Heart left ventricle (tissue), 16 donors: ENCODE results near the gene THADA. TPM values are rescaled to one million over a fixed set of nuclear protein-coding genes. Genes with fewer than 3 reads are reported as not detected.

Experiments used
- ATAC-seq, 4 donors: fragments of 200-7000 bp; cut with Tn5 transposase; one replicate each; pipeline ENCODE4 v1.9.1; 2020 to 2022; ENCODE audit warnings: moderate library complexity in 4 of 4, mild to moderate bottlenecking in 3 of 4, moderate number of reproducible peaks in 1 of 4
- DNase-seq, 5 donors: peaks; one replicate each; pipeline ENCODE4 v3.0.0-alpha.2; 2020
- H3K27ac ChIP-seq, 12 donors: fragments of 200-600 bp; sonication (generic) in 4 of 12; one replicate each; pipeline versions ENCODE4 v1.5.0 to v1.8.0; 2016 to 2022; ENCODE audit warnings: mild to moderate bottlenecking in 2 of 12
- H3K27me3 ChIP-seq, 9 donors: fragments of 200-600 bp; sonication (generic) in 2 of 9; one replicate each; pipeline versions ENCODE4 v1.5.1 to v1.8.0; 2016 to 2022; ENCODE audit warnings: mild to moderate bottlenecking in 3 of 9
- H3K36me3 ChIP-seq, 9 donors: fragments of 200-600 bp; sonication (generic) in 2 of 9; one replicate each; pipeline versions ENCODE4 v1.5.0 to v1.8.0; 2018 to 2022; ENCODE audit warnings: mild to moderate bottlenecking in 2 of 9
- H3K4me1 ChIP-seq, 12 donors: fragments of 200-600 bp; sonication (generic) in 4 of 12; one replicate each; pipeline versions ENCODE4 v1.5.0 to v1.8.0; 2016 to 2022; ENCODE audit warnings: mild to moderate bottlenecking in 3 of 12
- H3K4me3 ChIP-seq, 12 donors: fragments of 200-600 bp; sonication (generic) in 4 of 12; one replicate each; pipeline versions ENCODE4 v1.5.0 to v1.8.0; 2017 to 2022; ENCODE audit warnings: mild to moderate bottlenecking in 9 of 12, moderate library complexity in 4 of 12
- H3K9me3 ChIP-seq, 12 donors: fragments of 200-600 bp; sonication (generic) in 4 of 12; one replicate each; pipeline versions ENCODE4 v1.5.0 to v1.8.0; 2016 to 2022; ENCODE audit warnings: mild to moderate bottlenecking in 1 of 12
- CTCF ChIP-seq, 12 donors: fragments of 200-600 bp; sonication (generic) in 4 of 12; IDR thresholded peaks; one replicate each; pipeline versions ENCODE4 v1.5.0 to v1.8.0; 2018 to 2022; ENCODE audit warnings: antibody characterized with exemption in 12 of 12, mild to moderate bottlenecking in 5 of 12
- POLR2A ChIP-seq, 2 donors: fragments of 450-650 bp; IDR thresholded peaks; one replicate each; pipeline ENCODE4 v1.6.1; 2017; ENCODE audit warnings: antibody characterized with exemption in 2 of 2, mild to moderate bottlenecking in 2 of 2, moderate library complexity in 2 of 2
- WGBS, 4 donors: extraction: QIAGEN DNeasy Blood & Tissue Kit in 2 of 4; methylation state at CpG; one replicate each; pipeline versions ENCODE4 v1.1.5 to v1.1.7; 2013 to 2018; 5-methylcytosine and 5-hydroxymethylcytosine counted together
- intact Hi-C, 10 donors: fragments of 100-400 bp; cut with DNase I; formaldehyde crosslinking; loops; one replicate each; pipeline versions ENCODE4 v1.11.1 to v1.14.2; 2022
- polyA plus RNA-seq, 2 donors: library from polyadenylated mRNA; stranded (reverse); fragments of 200-250 nt; gene quantifications; one replicate each; pipeline ENCODE4 v1.2.3, GENCODE V29; 2013
- total RNA-seq, 9 donors: library from RNA; depleted of rRNA in 2 of 9; stranded (reverse); fragments of >200 nt in 2 of 9; fragmentation: NEBNext Ultra II Directional in 3 of 9; extraction: Animal tissue kit (Norgen Biotek cat#: 25700) in 3 of 9; gene quantifications; one replicate each; pipeline versions ENCODE4 v1.1.0 to v1.2.4, GENCODE V29; 2016 to 2023
- donor health status: ischemic (EF 13 %, LVEDD 7.1; RV severe dilation, severe dysfunction).
- donor health status: healthy with polysubstance abuse.
- donor health status: DM: no; HTN: yes; CAD: no.
- donor health status: DM: no; HTN: no; CAD: no.
- donor health status: ischemic (EF 25% LVEDD 6.9; RV normal size, moderate dysfunction).
- donor health status: ischemic (EF 25% LVEDD 5.7; RV mildly dilated, moderate dysfunction).
- donor health status: healthy.
- donor health status: DM: yes; HTN: yes; CAD: no.
- donor health status: ischemic (EF 35%, LVEDD 5.7; RV mildly dilated, moderate dysfunction).
- donor health status: nonischemic (EF 11% LVEDD 7.7; RV severe dilation, severe dysfunction).
- donor health status: DM: yes; HTN: yes; CAD: no.
- donor health status: PGD.
- donor health status: ischemic (EF 29% LVEDD 5.4; RV normal size, mild dysfunction).
- donor health status: nonischemic (EF 23%, LVEDD 6.1; RV moderate dilation, normal function).

The THADA gene
- total and polyA plus RNA-seq, 11 donors, result 6.8 to 21.4 (median 13.0) TPM

DNA sequence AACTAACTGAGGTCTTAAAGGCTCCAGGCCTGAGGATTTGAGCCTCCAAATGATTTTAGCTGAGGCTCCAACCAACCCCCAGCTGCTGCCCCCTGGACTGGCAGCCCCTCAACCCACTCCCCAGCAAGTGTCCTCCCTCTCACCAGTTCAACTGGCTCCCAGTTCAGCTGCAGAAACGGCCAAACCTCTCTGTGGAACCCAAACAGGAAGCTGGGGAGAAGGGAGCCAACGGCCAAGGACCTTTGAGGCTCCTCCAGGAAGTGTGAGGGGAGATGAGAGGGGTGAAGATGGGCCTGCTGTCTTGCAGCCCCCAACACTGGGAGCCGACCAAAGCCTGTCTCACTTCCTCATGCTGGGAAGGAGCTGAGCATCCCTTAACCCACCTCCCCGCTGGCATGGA lies 394.3 kb downstream of the THADA start:
- TF ChIP-seq CTCF (IDR thresholded peaks at IDR 0.05) (no peak), POLR2A (IDR thresholded peaks at IDR 0.05) (no peak)
- DNase-seq, result no peak

GRCh38 chr2:43201016-43201415 lies 394.8 kb downstream of the THADA start:
- Histone ChIP-seq H3K36me3 (no peaks in the 10 kb centered on the region), H3K9me3 (no peaks in the 10 kb centered on the region), H3K27me3 (no peaks in the 10 kb centered on the region), H3K27ac (no peak overlapping the region), H3K4me1 (peaks cover 0 to 17% (median 0%) of the 10 kb centered on the region in 12 donors), H3K4me3 (no peak overlapping the region)
- ATAC-seq (no peak), DNase-seq (no peak)
- intact Hi-C loops, result no loop called here
- TF ChIP-seq CTCF (IDR thresholded peaks at IDR 0.05) (no peak), POLR2A (IDR thresholded peaks at IDR 0.05) (no peak)
- 95 to 97% (median 96%) methylated on average over 7 of the region's 7 CpGs for WGBS, 4 donors

More for the DNA sequence above, 394.3 kb downstream of the THADA start:
- no peaks in the 10 kb centered on the region for H3K27me3 ChIP-seq
- peaks cover 0 to 17% (median 0%) of the 10 kb centered on the region in 12 donors for H3K4me1 ChIP-seq
- 47 to 77% (median 61%) methylated on average over 4 of the region's 4 CpGs for WGBS, 4 donors
- no peak overlapping the region for H3K27ac ChIP-seq
- no peaks in the 10 kb centered on the region for H3K9me3 ChIP-seq
- no peak overlapping the region for H3K4me3 ChIP-seq
- ATAC-seq, result no peak
- intact Hi-C loops, result no loop called here
- H3K36me3 ChIP-seq, result no peaks in the 10 kb centered on the region

- WGBS, 4 donors, result 83 to 87% (median 85%) methylated on average over 16 of the region's 16 CpGs
- no peak for DNase-seq
- TF ChIP-seq POLR2A (IDR thresholded peaks at IDR 0.05), result no peak
- no peak overlapping the region for H3K27ac ChIP-seq
- H3K4me1 ChIP-seq, result peaks cover 0 to 23% (median 0%) of the 10 kb centered on the region in 12 donors
- no peaks in the 10 kb centered on the region for H3K9me3 ChIP-seq
- H3K27me3 ChIP-seq, result no peaks in the 10 kb centered on the region
- peak in 1 of 4 donors; percentile 10 for ATAC-seq
- no peak overlapping the region for H3K4me3 ChIP-seq
- no peaks in the 10 kb centered on the region for H3K36me3 ChIP-seq
- intact Hi-C loops, result no loop called here
These were observed 396.0 kb downstream of the THADA start for GRCh38 chr2:43199492-43200488.

- no peaks in the 10 kb centered on the region for H3K27me3 ChIP-seq
- H3K4me3 ChIP-seq, result no peak overlapping the region
- DNase-seq (no peak), ATAC-seq (no peak)
- H3K9me3 ChIP-seq, result no peaks in the 10 kb centered on the region
- 96 to 100% (median 99%) methylated on average over 4 to 6 of the region's 6 CpGs for WGBS, 4 donors
- H3K4me1 ChIP-seq, result peaks cover 0 to 33% (median 0%) of the 10 kb centered on the region in 12 donors
- H3K27ac ChIP-seq, result no peak overlapping the region
- intact Hi-C loops, result no loop called here
- H3K36me3 ChIP-seq, result no peaks in the 10 kb centered on the region
- no peak for TF ChIP-seq CTCF (IDR thresholded peaks at IDR 0.05)
- no peak for TF ChIP-seq POLR2A (IDR thresholded peaks at IDR 0.05)
These were observed 397.6 kb downstream of the THADA start for GRCh38 chr2:43198263-43198662.
